HG03280 (cell line): ENCODE results near the gene ZGLP1.
"Not testable (repeated sequence)": the region's sequence is repeated elsewhere in the genome, so short reads cannot be mapped to it uniquely, and the experiment has no call there.

Source experiments
- ATAC-seq: cut with Tn5 transposase; IDR thresholded peaks from one replicate; pipeline ENCODE4 v1.9.1; 2021; ENCODE audit warnings: mild to moderate bottlenecking, moderate library complexity; ENCODE audit not compliant: unreplicated experiment

Gene ZGLP1

DNA sequence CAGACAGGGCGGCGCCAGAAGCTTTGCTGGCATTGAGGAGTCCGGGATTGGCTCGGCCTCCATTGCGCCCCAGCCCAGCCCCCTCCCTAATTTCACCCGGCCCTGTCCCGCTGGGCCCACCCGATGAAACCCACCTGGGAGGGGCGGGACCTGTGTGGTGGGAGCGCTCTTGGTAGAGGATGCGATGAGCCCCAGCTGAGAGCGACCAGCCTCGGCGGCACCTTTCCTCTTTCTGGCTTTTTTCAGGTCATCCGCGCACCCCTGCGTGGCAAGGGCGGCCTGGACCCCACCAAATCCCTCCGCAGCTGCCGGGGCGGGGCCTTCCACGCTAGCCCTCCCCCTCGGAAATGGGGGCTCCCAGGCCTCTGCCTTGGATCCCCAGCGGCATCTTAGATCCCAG lies at the start of gene ZGLP1:
ZGLP1 (minus strand) TSS at position 393 of the 400 bp plus-strand sequence.
- no peak for ATAC-seq

DNA sequence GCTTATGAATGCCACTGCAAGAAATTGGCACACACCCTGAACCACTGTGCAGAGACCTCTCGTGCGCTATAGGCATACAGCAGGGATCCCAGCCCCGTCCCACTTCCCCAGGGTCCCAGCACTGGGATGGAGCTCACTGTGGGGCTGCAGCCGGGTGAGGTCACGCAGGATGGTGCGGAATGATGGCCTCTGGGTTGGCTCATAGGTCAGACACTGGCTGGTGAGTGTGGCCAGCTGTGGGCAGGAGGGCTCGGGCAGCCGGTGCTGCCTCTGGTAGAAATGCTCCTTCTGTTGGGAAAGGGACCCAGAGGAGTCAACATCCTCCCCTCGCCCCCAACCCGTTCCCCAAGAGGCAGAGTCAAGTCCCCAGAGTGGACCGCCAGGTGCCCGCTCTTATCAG lies 46.8 kb upstream of the ZGLP1 start:
- ATAC-seq = no peak

DNA sequence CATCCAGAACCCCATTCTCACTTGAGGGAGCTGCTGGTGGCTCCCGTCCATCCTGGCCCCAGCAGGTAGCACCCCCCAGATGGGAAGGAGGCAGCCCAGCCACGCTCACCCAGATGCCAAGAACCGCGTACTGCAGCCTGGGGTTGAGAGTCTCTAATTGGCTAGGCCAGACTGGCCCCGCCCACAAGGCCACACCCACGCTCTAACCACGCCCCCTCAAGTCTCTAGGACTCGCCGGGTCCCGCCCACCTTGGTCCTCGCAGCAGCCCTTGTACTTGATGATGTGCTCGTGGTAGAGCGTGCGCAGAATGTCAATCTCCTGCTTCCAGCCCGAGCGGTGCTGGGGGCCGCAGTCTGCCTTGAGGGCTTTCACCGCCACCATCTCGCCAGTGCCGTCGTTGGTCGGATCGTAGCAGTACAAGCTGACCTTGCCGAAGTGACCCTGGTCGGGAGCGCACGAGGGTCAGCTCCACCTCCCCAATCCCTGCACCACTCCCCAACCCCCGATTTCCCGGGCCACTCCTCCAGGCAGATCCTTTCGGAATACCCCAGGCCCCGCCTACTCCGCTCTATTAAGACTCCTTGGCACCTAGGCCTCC lies 44.3 kb upstream of the ZGLP1 start:
- no peak for ATAC-seq

DNA sequence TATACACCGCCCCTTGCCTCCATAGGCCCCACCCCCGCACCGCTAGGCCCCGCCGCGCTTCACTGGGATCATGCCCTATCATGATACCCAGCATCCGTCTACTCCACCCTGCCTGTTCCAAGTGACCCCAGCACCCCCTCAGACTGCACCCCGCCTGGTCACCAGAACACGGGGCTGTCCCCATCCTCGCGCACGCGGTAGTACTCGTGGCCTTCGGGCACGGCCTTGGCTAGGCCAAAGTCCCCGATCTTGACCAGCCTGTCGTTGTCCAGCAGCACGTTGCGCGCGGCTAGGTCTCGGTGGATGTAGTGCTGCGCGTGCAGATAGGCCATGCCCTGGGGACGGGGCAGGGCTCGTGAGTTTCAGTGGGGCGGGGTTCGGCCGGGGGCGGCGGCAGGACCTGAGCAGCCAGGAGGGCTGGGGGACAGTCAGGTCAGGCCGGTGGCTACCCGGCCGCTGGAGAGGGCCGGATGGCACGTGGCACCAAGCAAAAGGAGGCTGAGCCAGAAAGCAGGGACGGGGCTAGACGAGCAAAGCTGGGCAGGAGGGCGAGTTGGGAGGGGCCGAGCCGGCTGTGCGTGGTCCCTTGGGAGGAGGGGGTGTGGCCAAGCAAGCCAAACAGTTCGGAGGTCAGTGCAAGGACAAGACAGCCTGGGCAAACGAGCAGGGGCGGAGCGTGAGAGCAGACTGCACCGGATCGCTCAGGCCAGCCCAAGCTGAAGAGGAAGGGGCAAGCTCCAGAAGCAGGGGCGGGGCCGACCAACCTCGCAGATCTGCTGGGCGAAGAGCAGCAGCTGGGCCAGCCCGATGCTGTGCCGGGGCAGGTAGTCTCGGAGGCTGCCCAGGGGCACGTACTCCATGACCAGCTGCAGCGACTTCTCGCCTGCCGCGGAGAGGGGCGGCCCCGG lies 43.4 kb upstream of the ZGLP1 start:
- ATAC-seq = no peak

DNA sequence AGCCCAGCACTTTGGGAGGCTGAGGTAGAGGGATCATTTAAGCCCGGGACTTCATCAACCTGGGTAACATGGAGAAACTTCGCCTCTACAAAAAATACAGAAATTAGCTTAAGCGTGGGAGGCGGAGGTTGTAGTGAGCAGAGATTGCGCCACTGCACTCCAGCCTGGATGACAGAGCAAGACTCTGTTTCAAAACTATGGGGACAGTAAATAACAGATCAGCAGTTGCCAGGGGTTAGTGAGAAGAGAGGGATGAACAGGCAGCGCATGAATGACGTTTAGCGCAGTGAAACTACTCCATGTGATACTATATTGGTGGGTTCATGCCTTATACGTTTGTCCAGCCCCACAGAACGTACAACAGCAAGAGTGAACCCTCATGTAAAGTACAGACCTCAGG lies 36.9 kb upstream of the ZGLP1 start:
- ATAC-seq = no peak

DNA sequence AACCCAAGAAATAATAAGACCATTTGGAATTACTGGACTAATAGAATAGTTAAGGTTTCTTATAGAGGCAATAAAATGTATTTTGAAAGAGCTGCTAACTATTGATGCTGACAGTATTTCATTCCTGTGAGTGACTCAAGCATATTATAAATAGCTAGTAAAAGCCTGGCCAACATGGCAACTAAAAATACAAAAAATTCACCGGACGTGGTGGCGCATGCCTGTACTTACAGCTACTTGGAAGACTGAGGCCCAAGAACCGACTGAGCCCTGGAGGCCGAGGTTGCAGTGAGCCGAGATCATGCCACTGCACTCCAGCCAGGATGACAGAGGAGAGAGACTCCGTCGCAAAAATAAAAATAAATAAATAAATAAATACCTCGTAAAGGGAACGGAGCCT lies 35.2 kb upstream of the ZGLP1 start:
- ATAC-seq = no peak

DNA sequence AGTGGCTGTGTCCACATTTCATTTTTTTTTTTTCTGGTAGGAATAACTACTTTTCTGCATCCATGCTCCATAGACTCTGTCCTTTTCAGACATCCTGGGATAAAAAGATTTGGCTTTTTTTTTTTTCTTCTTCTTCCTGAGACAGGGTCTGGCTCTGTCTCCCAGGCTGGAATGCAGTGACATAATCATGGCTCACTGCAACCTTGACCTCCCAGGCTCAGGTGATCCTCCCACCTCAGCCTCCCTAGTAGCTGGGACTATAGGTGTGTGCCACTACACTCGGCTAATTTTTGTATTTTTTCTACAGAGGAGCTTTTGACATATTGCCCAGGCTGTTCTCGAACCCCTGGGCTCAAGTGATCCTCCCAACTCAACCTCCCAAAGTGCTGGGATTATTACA lies 33.9 kb upstream of the ZGLP1 start:
- ATAC-seq = no peak

DNA sequence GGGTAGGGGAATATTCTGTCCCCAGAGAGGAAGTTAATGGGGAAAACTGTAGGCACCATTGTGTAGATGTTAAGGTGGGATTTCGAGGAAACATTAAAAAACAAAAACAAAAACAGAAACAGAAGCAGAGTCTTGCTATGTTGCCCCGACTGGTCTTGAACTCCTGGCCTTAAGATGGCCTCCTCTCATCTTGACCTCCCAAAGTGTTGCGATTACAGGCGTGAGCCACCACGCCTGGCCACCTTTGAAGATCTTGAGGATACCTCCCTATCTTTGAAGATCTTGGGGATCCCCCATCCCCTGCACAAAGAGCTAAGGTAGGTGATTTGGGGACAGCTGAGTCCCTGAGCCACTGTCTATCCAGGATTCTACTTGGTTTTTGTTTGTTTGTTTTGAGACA lies 30.4 kb upstream of the ZGLP1 start:
- no peak for ATAC-seq

DNA sequence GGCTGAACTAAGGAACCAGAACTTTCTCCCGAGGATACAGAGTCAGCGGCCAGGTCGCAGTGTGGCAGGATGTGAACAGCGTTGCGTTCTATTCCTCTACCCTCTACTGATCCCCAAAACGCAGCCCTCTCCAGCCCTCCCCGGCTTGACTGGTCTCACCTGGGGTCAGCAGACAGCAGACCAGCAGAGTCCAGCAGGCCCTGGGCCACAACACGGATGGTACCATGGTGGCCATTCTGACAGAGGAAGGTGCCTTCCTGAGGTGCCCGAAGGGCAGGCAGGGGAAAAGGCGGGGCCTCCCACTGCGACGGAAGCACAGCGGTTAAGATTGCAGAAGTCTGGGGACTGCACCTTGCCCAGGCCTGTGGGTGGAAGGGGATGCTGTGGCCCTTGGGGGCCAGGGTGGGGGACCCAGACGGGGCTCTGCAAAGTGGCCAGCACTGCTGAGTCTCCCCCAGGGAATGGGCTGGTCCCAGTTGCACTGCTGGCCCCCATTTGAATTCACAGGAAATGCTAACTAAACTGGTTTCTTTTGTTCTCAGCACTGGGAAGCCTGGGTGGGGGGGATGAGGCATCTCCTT lies 29.9 kb upstream of the ZGLP1 start, which contains the start of gene ICAM3:
ICAM3 (minus strand) TSS at position 245 of the 581 bp plus-strand sequence; CDS start at position 235, 10 bp downstream.
- peak; percentile 56 for ATAC-seq

DNA sequence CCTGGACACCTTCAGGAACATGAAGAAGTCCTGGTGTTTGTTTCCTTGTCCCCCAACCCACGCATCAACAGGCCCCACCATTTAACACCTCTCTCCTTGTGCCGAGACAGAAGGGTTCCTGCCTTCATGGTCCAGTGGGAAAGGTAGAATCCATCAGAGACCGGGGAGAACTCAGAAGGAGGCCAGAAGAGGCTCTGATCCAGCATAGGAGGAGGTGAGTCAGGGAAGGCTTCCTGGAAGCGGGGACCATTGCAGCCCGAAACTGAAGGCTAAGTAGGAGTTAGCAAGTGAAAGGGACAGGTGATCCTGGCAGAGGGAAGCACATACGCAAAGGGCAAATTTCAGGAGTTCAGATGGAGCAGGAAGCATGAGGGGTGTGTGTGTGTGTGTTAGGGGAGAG lies 29.3 kb upstream of the ZGLP1 start:
- no peak for ATAC-seq

DNA sequence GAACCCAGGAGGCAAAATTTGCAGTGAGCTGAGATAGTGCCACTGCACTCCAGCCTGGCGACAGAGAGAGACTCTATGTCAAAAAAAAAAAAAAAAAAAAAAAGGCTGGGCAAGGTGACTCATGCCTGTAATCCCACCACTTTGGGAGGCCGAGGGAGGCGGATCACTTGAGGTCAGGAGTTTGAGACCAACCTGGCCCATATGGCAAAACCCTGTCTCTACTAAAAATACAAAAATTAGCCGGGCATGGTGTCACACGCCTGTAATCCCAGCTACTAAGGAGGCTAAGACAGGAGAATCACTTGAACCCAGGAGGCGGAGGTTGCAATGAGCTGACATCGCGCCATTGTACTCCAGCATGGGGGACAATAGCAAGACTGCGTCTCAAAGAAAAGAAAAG lies 27.1 kb upstream of the ZGLP1 start:
- not testable (repeated sequence) for ATAC-seq

DNA sequence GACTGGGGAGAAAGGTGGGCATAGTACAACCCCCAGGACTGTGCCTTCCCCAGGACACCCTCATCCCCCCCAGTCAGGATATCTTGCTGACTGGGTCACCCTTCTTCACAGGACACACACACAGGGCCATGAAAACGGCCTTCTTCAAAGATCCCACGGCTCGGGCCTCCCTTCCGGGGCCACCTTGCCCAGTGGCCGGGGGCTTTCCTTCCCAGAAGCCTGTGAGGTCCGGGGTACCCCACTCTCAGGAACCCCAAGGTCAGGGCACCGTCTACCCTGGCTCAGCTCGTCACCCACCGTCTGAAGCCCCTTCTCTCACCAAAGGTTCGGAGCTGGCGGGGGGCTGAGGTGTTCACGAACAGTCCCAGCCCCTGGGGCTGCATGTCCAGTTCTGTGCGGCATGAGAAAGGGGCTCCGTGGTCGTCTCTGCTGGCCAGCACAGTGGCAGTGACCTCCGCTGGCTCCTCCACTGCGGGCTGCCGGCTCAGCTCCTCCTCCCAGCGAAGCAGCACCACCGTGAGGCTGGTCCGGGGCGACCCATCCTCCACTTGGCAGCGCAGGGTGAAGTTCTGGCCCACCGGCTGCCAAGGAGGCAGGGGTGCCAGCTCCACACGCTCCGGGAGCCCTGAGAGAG lies 25.9 kb upstream of the ZGLP1 start:
- ATAC-seq = no peak

DNA sequence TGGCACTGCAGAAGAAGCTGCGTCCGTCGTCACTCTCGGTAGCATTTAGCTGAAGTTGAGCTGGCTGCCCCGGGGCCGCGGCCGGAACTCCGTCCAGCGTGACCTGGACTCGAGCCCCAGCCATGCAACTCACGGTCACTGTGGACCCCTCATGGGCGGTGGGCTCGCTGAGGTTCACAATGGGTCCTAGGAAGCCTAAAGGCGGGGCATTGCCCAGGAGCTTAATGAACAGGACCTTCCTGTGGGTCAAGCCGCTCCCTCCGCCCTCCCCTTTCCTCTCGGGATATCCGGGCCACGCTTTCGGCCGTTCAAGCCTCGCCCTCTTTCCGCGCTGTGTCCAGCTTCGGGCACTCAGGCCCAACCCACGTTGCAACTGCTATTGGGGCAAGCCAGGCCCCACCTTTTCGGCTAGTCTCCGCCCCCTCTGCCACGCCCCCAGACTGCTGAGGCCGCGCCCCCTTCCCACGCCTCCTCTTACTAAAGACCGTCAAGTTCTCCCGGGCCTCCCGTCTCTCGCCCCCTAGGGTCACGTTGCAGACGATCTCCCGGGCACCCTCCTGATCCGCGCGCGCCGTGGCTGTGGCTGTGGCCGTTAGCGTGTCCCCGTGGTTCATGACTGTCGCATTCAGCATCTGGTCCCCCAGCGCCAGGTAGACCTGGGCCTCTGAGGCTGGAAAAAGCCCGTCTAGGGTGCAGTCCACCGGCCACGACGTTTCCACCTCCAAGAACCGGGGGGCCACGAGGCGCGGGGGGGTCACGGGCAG lies 25.2 kb upstream of the ZGLP1 start:
- no peak for ATAC-seq

DNA sequence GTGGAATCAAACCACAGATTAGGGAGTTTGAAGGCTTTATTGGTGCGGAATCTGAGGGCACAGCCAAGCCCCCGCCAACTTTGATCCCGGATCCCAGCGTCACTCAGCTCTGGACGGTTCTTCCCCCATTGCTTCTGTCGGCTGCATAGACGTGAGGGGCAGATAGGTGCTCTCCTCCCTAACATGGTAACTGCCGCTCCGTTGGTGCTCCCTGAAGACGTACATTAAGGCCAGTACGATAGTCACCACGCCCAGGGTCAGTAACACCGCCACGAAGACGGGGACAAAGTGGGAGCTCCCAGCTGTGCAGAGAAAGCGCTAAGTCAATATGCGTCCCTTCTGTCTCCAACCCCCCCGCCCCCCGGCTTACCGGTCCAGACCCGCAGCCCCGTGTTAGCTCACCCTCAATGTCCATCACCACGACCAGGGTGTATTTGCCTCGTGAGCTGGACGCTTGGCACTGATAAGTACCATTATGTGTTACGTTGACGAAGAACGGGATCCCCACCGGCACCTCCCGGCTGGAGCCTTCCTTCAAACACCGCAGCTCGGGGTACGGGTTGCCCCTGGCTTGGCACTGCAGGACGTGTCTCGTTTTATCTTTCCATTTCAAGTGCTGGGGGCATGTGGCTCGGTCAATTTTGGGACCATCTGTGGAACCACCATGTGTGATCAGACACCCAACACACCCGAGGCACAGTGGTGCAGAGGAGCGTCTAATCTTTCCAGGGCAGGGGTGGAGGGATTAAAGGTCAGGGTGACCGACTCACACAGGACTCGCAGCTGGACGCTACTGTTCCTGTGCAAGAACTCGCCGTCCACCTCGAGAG lies 24.4 kb upstream of the ZGLP1 start:
- ATAC-seq = no peak

DNA sequence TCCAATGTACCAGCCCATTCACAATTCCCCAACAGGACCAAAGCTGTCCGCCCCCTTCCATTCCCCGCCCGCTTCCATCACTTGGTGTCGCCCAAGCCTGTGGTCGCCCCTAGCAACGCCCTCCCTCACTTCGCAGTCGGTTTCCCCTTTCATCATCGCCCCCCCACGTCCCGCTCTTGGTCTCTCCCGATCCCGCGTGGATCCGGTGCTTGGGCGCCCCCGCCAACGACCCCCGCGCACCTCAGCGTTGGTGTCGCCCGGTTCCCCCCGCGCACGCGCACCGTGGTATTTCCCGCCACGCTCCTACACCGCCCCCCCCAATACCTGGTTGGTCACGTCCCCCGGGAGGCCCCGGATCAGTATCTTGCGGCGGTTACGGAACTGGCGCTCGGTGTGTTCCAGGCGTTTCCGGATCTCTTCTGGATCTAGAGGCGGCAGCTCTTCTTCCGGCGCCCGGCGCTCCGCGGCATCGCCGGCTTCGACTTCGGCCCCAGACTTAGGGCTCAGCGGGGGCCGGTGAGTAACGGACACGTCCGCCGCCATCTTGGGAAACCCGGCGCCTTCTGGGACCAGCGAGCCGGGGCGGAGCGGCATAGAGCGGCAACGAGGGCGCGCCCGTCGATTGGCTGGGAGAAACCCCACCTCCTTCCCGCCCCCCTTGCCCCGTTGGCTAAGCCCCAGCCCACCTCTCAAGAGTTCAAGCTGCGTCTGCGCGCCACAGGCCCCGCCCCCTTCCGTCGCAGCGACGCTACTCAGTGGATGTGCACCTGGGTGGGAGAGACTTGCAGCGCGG lies 23.5 kb upstream of the ZGLP1 start, which contains the start of gene RAVER1:
RAVER1 (minus strand) TSS at position 565 of the 793 bp plus-strand sequence; CDS start at position 543, 22 bp downstream.
- ATAC-seq = peak; percentile 90

DNA sequence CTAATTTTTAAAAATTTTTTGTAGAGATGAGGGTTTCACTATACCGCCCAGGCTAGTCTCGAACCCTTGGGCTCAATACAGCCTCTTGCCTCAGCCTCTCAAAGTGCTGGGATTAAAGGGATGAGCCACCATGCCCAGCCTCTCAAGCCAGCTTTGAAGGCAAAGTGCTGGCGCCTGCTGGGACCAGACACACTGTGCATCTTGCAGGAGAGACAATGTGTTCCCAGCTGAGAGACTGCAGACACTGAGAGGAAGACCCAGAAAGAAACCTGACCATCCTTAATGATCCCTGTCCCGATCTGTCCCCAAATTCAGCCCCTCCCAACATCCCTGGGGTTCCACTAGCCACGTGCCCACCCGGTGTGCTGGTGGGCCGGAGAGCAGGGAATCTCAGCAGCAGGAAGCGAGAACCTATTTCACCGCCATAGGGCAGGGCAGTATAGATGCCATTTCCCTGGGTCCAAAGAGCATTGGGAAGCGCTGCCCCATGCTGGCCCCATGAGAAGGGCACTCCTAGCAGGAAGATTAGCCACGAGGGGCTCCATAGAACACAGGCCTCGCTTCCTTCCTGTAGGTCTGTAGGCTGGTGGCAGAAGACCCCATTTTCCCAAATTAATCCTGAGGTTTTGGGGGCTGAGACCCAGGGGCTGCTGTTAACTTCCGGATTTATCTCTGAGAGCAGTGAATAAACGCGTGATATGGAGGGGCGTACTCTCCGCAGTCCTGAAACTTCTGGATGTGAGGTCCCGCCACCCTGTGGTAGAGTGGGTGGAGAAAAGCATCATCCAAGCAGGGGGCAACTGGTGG lies 22.7 kb upstream of the ZGLP1 start:
- ATAC-seq = no peak

DNA sequence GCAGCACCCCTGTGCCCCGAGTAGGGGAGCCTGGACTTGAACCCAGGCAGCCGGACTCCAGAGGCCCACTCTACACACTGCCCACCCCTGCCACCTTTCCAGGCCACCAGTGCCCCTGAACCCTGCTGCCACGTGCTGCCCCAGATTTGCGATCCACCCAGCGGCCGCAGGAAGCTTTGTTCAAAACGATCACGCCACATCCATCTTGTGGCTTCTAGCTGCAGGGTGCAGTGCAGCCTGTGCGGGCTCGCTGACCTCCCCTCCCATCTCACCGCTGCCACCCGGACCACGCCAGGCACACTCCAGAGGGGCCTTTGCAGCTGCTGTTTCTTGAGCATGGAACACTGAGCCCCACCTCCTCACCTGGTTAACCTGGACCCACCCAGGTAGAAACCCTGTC lies 19.9 kb upstream of the ZGLP1 start:
- ATAC-seq = no peak
